Activated naive CD4-positive, alpha-beta T cell treated with anti-CD3 and anti-CD28 coated beads, Interleukin-2, amount 50 U/mL, for 72 hours (primary cell): Measurements from ENCODE around the gene TRANK1. TPM values are rescaled to one million over a fixed set of nuclear protein-coding genes. Genes with fewer than 3 reads are reported as not detected.

Experiments used
- ATAC-seq, 2 donors: fragments of 150-1000 bp; cut with Tn5 transposase; 2 replicates each; pipeline ENCODE4 v1.10.0; 2021; ENCODE audit warnings: mild to moderate bottlenecking in 2 of 2, moderate library complexity in 2 of 2
- DNase-seq, 2 donors: peaks; one replicate each; pipeline ENCODE4 v3.0.0; 2021 to 2022; ENCODE audit warnings: low spot score in 2 of 2
- H3K27ac Mint-ChIP-seq, 2 donors: one replicate each; pipeline ENCODE4 v1.8.0; 2022; ENCODE audit warnings: mild to moderate bottlenecking in 2 of 2, mixed read lengths in 2 of 2
- H3K36me3 Mint-ChIP-seq, 2 donors: one replicate each; pipeline ENCODE4 v1.8.0; 2022; ENCODE audit warnings: mixed read lengths in 2 of 2
- H3K9me3 Mint-ChIP-seq, 2 donors: one replicate each; pipeline ENCODE4 v1.8.0; 2022; ENCODE audit warnings: mixed read lengths in 2 of 2
- total RNA-seq, 2 donors: library from RNA; stranded (reverse); gene quantifications; one replicate each; pipeline ENCODE4 v1.2.3, GENCODE V29; 2022

Gene TRANK1
- total RNA-seq, 2 donors from 2014 or later = 16.8 to 21.5 TPM

DNA sequence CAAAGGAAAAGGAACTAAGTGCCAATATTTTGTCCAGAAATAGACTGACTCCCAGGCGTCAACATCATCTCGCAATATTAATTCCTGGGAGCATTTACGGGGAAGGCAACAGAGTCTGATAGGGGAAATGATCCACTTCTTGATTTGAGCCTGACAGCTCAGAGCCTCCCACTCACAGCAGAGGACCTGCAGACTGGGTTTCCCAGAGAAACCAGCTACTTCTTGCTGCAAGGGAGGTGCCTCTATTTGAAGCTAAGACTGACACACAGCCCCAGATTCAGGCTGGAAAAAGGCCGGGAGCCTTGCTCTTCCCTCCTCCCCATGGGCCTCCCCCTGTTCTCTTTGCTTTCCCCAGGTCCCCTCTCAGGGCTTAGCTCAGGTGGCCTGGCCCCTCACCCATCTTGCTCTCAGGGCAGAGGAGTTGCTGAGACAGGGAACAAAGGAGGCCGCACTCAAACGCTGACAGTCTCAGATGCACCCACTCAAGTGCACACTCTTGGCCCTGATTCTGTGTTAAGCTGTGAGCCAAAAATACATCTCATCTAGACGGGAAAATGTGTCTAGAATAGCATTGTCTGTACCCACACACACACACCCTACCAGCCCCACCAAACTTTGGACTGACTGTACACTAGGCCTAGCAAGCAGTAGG, 130.7 kb downstream of the TRANK1 start:
- H3K9me3 Mint-ChIP-seq = no peaks in the 10 kb centered on the region
- DNase-seq (no peak), ATAC-seq (no peak)
- H3K36me3 Mint-ChIP-seq = no peaks in the 10 kb centered on the region
- H3K27ac Mint-ChIP-seq = no peak overlapping the region

GRCh38 chr3:36813305-36813704, 131.5 kb downstream of the TRANK1 start:
- Mint-ChIP-seq H3K36me3 (no peaks in the 10 kb centered on the region), H3K27ac (no peak overlapping the region), H3K9me3 (no peaks in the 10 kb centered on the region)
- no peak for DNase-seq
- ATAC-seq = peak in 1 of 2 donors; percentile 30

DNA sequence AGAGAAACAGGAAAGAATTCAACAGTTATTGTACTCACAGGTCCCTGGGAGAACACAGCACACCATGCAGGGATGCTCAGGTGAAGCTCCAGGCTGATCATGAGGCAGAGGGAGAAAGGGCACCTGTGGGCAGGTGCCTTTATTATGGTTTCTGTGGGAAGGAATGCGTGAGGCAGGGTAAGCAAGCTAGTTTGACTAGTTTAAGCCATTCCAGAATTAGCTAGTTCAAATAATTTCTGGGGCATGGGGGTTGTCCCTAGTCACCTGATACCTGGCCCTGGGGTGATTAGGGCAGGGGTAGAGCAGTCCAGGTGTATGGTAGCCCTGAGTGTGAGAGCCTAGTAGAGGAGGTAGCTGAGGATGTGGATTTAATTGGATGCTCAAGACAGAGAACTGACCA, 132.6 kb downstream of the TRANK1 start:
- Mint-ChIP-seq H3K9me3 (no peaks in the 10 kb centered on the region), H3K36me3 (no peaks in the 10 kb centered on the region), H3K27ac (no peak overlapping the region)
- DNase-seq (no peak), ATAC-seq (no peak)

DNA sequence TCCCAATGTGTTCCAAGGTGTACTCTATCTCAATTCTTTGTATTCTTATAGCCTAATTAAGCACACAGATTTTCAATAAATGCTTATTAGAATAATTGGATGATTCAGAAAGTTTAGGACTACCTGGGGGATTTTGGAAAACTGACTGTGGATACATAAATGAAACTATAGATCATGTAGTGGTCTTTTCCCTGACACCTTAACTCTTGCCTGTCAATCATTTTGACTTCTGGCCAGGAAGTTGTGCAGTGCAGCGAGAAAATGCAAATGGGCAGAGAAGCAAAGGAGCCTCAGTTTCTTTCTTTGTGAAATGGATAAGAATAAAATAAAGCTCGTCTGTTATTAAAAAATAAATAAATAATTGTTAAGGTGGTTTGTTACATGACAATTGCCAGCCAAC, 133.1 kb downstream of the TRANK1 start:
- DNase-seq (no peak), ATAC-seq (no peak)
- H3K36me3 Mint-ChIP-seq = peaks cover 0 to 2% of the 10 kb centered on the region in 2 donors
- H3K27ac Mint-ChIP-seq = no peak overlapping the region
- no peaks in the 10 kb centered on the region for H3K9me3 Mint-ChIP-seq

DNA sequence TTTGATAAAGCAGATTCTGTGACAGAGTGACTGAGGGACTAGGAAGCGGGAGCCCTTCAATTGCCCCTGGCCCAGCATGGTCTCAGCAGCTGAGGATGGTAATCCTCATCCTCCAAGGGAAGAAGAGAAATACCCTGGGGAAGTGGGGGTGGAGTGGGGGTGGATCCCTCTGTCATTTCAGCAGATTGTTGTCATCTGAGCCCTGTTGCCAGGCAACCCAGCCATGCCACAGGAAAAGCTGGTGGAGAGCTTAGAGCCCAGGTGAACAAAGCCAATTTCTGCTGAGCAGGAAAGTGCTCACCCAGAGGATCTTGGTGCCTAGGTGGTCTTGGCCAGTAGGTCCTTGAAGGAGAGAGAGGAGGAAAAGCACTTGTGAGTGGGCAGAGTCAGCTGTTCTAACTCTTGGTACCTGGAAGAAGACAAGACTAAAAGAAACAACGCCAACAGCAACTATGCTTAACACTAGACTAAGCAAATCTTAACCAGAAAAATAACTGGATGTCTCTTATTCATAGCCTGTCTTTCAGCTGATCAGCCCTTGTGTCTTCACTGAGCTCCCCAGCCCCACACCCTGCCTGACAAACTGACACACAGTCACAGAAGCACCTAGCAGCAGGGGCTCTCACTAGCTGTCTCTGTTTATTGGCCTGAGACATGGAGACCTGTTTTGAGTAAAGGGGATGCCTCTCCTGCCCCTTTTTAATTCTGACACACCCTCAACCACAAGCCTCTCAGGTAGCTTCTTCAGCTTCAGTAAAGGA, 140.4 kb downstream of the TRANK1 start:
- Mint-ChIP-seq H3K27ac (no peak overlapping the region), H3K36me3 (peaks cover 8 to 15% of the 10 kb centered on the region in 2 donors), H3K9me3 (peaks cover 4 to 7% of the 10 kb centered on the region in 2 donors)
- ATAC-seq (no peak), DNase-seq (no peak)

DNA sequence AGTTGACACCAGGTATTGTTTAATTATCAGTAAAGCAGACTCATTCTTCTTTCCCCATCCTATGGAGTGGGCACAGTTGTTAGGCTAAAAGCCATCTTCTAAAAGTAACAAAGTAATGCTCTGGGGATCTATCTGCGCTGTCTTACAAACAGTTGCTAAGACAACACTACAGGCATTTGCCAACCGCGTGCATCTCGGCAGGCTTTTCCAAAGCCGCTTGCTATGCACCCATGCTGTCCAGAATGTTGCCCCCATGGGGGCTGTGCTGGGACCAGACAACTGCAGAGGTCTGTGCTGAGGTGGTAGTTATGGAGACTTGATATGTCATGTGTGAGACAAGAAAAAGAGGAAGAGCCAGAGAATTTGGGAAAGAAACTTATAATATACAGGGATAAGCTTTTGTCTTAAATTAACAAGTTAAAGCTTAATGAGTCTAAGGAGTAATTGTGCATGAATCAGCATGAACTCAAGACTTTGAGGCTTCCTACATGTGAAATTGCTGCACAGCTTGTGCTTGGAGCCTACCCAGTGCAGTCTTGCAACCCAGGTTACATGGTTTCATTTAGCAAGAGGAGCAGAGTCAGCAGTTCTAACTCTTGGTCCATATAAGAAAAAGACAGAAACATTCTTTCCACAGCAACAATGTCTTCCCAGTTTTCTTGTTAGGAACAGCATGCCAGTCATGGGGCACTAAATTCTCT, 141.6 kb downstream of the TRANK1 start:
- H3K36me3 Mint-ChIP-seq = peaks cover 8 to 15% of the 10 kb centered on the region in 2 donors
- no peak for ATAC-seq
- H3K27ac Mint-ChIP-seq = no peak overlapping the region
- peaks cover 4 to 7% of the 10 kb centered on the region in 2 donors for H3K9me3 Mint-ChIP-seq
- no peak for DNase-seq

DNA sequence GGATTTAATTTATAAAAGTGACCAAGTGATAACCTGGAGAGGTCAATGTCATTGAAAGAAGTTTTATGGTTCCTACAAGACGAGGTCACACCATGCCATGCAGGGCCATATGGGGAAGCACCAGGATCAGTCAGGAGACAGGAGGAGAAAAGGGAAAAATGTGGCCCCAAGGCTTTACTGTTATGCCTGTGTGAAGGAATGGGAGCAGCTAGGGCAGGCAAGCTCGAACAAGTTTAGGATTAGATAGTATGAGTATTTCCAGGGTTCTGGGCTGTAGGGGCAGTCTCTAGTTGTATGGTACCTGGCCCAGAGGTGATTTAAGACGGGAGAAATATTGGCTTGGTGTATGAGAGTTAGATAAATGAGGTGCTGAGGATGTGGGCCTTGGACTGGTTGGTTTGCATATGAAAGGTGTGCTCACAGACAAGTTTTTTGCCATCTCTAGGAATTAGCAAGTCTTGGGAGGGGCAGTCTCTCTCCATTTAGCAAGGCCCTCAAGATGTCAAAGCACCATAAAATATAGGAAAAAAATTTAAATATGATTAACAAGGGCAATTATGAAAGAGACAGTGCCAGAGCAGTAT, 144.2 kb downstream of the TRANK1 start:
- Mint-ChIP-seq H3K27ac (no peak overlapping the region), H3K36me3 (peaks cover 0 to 7% of the 10 kb centered on the region in 2 donors), H3K9me3 (peaks cover 0 to 7% of the 10 kb centered on the region in 2 donors)
- DNase-seq (no peak), ATAC-seq (no peak)

- ATAC-seq = no peak
These were observed 148.0 kb downstream of the TRANK1 start for GRCh38 chr3:36796881-36797280.

GRCh38 chr3:36796161-36796560, 148.7 kb downstream of the TRANK1 start:
- Mint-ChIP-seq H3K36me3 (peaks cover 0 to 7% of the 10 kb centered on the region in 2 donors), H3K9me3 (peaks cover 0 to 7% of the 10 kb centered on the region in 2 donors), H3K27ac (no peak overlapping the region)
- ATAC-seq = no peak
- no peak for DNase-seq

More at GRCh38 chr3:36796881-36797280, 148.0 kb downstream of the TRANK1 start:
- no peak for DNase-seq
- peaks cover 0 to 7% of the 10 kb centered on the region in 2 donors for H3K36me3 Mint-ChIP-seq
- peaks cover 0 to 7% of the 10 kb centered on the region in 2 donors for H3K9me3 Mint-ChIP-seq
- H3K27ac Mint-ChIP-seq = no peak overlapping the region

DNA sequence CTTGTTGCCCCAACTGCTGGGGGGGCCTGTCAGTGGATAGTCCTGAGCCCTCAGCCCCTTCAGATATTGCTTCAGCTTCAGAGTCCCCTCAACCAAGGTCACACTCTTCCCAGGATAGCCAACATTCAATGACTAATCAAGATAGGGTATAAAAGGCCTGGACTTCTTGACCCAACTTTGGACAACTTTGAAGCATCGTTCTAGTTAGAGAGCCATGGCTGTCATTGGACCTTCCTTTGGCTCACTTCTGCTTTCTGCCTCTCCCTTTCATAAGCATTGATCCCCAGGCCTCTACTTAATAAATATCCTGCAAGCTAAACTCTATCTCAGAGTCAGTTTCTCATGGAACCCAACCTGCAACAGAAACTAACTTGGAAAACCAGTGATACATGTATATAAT, 149.2 kb downstream of the TRANK1 start:
- peak overlapping the region in 1 of 2 donors; percentile 11 for H3K27ac Mint-ChIP-seq
- H3K9me3 Mint-ChIP-seq = peaks cover 0 to 6% of the 10 kb centered on the region in 2 donors
- peaks cover 0 to 7% of the 10 kb centered on the region in 2 donors for H3K36me3 Mint-ChIP-seq
- ATAC-seq = no peak
- no peak for DNase-seq

- ATAC-seq = peak; percentile 39 to 75
- no peaks in the 10 kb centered on the region for H3K9me3 Mint-ChIP-seq
These were observed 152.5 kb downstream of the TRANK1 start for GRCh38 chr3:36792342-36792741.

GRCh38 chr3:36790765-36791164, 154.1 kb downstream of the TRANK1 start:
- Mint-ChIP-seq H3K9me3 (no peaks in the 10 kb centered on the region), H3K27ac (no peak overlapping the region), H3K36me3 (no peaks in the 10 kb centered on the region)
- DNase-seq (no peak), ATAC-seq (no peak)

More at GRCh38 chr3:36792342-36792741, 152.5 kb downstream of the TRANK1 start:
- no peak for DNase-seq
- no peak overlapping the region for H3K27ac Mint-ChIP-seq
- no peaks in the 10 kb centered on the region for H3K36me3 Mint-ChIP-seq

- DNase-seq = no peak
- ATAC-seq = no peak
- H3K9me3 Mint-ChIP-seq = no peaks in the 10 kb centered on the region
- no peak overlapping the region for H3K27ac Mint-ChIP-seq
- no peaks in the 10 kb centered on the region for H3K36me3 Mint-ChIP-seq
These were observed 157.6 kb downstream of the TRANK1 start for GRCh38 chr3:36786921-36787890.

DNA sequence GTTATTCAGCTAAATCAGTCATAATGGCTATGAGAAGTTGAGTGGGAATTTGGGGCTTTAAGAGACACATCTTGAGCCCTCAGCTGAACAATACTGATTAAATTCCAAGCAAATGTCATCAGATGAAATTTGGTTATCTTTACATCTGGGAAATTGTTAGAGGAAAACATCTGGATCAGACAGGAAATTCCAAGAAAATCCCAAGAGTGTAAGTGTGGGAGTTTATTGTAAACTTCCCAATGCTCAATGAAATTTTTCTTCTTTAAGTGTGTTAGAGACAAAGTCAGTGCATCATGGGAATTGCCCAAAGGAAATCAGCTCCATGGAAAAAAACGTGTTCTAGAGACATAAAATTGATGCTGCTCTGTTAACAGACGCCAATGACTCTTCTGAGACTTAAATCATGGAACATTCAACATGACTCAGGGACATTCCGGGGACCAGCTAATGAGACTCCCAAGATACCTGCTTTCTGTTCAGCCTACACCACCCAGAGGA, 160.7 kb downstream of the TRANK1 start:
- Mint-ChIP-seq H3K36me3 (no peaks in the 10 kb centered on the region), H3K9me3 (no peaks in the 10 kb centered on the region), H3K27ac (no peak overlapping the region)
- ATAC-seq (no peak), DNase-seq (no peak)

DNA sequence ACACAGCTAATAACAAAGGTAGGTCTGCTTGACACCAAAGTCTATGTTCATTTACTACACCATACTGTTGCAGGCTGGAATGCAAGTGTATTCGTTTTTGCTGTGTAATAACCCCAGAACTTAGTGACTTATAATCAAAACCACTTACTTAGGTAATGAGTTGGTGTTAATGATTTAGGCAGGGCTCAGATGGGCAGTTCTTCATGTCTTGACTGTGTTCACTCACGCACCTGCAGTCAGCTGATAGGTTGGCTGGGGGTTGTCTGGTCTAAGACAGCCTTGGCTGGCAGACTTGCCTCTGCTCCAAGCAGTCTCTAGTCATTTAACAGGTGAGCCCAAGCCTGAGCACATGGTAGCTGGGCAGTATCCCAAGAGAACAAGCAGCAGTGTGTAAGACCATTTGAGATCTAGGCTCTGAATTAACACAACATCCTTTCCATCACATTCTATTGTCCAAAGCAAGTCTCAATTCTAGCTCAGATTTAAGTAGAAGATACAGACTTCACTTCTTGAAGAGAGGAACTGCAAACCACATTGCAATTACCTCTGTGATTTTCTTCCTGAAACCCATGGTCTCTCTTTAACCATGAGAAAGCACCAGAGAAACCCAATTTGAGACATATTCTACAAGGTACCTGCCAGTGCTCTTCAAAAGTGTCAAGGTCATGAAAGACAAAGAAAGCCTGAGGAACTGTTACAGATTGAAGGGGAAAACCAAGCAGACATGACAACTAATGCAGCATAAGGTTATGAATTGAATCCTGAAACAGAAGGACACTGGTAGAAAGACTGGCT, 167.2 kb downstream of the TRANK1 start:
- no peak for ATAC-seq
- H3K9me3 Mint-ChIP-seq = no peaks in the 10 kb centered on the region
- no peaks in the 10 kb centered on the region for H3K36me3 Mint-ChIP-seq
- H3K27ac Mint-ChIP-seq = no peak overlapping the region
- DNase-seq = no peak
